Right atrium auricular region (tissue), 2 donors: ENCODE measurements around the gene PRRC2A. TPM values are rescaled to one million over a fixed set of nuclear protein-coding genes. Genes with fewer than 3 reads are reported as not detected.

ENCODE experiments used
- DNase-seq: peaks from one replicate; pipeline ENCODE4 v3.0.0-alpha.2; 2019; ENCODE audit warnings: low spot score
- H3K27ac ChIP-seq, 2 donors: fragments of 200-600 bp; sonication (generic); 1 replicate in 1 of 2; 2 replicates in 1 of 2; pipeline ENCODE4 v1.5.1; 2016 to 2019
- H3K27me3 ChIP-seq, 2 donors: fragments of 200-600 bp; sonication (generic); one replicate each; pipeline versions ENCODE4 v1.5.1 to v1.6.0; 2017 to 2019
- H3K36me3 ChIP-seq: fragments of 200-600 bp; sonication (generic); one replicate; pipeline ENCODE4 v1.5.1; 2016
- H3K4me1 ChIP-seq, 2 donors: fragments of 200-600 bp; sonication (generic); one replicate each; pipeline versions ENCODE4 v1.5.1 to v1.6.0; 2017 to 2019
- H3K4me3 ChIP-seq, 2 donors: fragments of 200-600 bp; sonication (generic); 1 replicate in 1 of 2; 2 replicates in 1 of 2; pipeline ENCODE4 v1.5.1; 2017 to 2019; ENCODE audit warnings: mild to moderate bottlenecking in 1 of 2, moderate library complexity in 1 of 2
- H3K9me3 ChIP-seq, 2 donors: fragments of 200-600 bp; sonication (generic); one replicate each; pipeline ENCODE4 v1.5.1; 2019
- CTCF ChIP-seq, 2 donors: fragments of 200-600 bp; sonication (generic); IDR thresholded peaks; one replicate each; pipeline ENCODE4 v1.5.1; 2019; ENCODE audit warnings: antibody characterized with exemption in 2 of 2
- microRNA-seq, 2 donors: library from miRNA; unstranded; fragments of <30 nt; microRNA quantifications; one replicate each; pipeline ENCODE4, GENCODE V29; 2016 to 2017; ENCODE audit warnings: borderline number of aligned reads in 2 of 2, borderline replicate concordance in 1 of 2
- total RNA-seq, 2 donors: library from RNA; depleted of rRNA; stranded (reverse); fragments of >200 nt; gene quantifications; one replicate each; pipeline ENCODE4 v1.1.0, GENCODE V29; 2016

Gene PRRC2A
- total RNA-seq, 2 donors from 2014 or later = 61.0 to 96.7 TPM

DNA sequence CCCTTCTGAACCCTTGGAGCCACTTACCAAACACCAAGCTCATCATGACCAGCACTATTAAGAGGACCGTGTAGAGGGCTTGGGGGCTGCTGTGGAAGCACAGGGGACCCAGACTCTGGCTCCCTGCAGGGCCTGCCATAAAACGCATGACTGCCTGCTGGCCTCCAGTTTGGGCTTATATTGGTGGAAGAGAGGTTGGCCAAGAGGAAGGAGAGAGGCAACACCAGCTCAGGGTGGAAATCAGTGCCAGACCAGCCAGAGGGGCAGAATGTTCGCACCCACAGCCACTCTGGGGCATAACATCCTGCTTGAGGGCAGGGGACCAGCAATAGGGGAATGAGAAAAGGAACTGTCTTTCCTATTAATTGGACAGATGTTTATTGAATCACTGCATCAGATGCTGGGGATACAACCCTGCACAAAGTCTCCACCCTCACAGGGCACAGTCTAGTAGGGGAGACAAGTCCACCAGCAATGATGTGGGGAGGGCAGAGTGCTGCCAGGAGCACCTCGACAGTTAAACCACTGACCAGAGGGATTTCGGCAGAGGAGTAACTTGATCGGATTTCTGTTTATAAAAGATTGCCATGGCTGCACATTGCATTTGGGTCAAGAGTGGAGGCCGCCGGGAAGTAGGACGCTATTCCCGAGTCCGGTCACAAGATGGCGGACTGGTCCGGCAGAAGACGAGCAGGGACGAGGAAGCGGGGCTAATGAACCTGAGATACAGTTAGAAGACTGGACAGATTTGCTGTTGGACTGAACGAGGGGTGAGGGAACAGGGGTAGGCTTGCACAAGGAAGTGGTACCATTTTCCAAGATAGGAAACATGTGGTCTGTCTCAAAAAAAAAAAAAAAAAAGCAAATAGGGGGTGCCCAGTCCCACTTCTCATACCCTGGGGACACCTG is 60.0 kb downstream of the PRRC2A start, which contains the start of gene LY6G5C:
Gene LY6G5C, minus strand, starts transcription at position 842 of the 909 bp plus-strand sequence. Its CDS starts 694 bp downstream, at position 148.
- peak; percentile 93 for DNase-seq
- Histone ChIP-seq H3K27ac (peak within 1 kb of the TSS; percentile 60 to 72), H3K4me3 (peak within 1 kb of the TSS; percentile 43 to 53)

GRCh38 chr6:31681135-31681671 is 60.7 kb downstream of the PRRC2A start:
- H3K27ac ChIP-seq = peak overlapping the region; percentile 60 to 72
- H3K4me1 ChIP-seq = peaks cover 0 to 16% of the 10 kb centered on the region in 2 donors
- H3K27me3 ChIP-seq = no peaks in the 10 kb centered on the region
- peak in 1 of 2 donors; percentile 28 for TF ChIP-seq CTCF (IDR thresholded peaks at IDR 0.05)
- no peaks in the 10 kb centered on the region for H3K9me3 ChIP-seq
- peak overlapping the region; percentile 43 to 53 for H3K4me3 ChIP-seq
- no peak for DNase-seq
- H3K36me3 ChIP-seq = peaks cover 3% of the 10 kb centered on the region

More for the DNA sequence above, 60.0 kb downstream of the PRRC2A start, which contains the start of gene LY6G5C:
- peak; percentile 43 to 79 for TF ChIP-seq CTCF (IDR thresholded peaks at IDR 0.05)
- Histone ChIP-seq H3K9me3 (no peaks in the 10 kb centered on the region), H3K36me3 (no peaks in the 10 kb centered on the region), H3K4me1 (peaks cover 0 to 16% of the 10 kb centered on the region in 2 donors), H3K27me3 (no peaks in the 10 kb centered on the region)

DNA sequence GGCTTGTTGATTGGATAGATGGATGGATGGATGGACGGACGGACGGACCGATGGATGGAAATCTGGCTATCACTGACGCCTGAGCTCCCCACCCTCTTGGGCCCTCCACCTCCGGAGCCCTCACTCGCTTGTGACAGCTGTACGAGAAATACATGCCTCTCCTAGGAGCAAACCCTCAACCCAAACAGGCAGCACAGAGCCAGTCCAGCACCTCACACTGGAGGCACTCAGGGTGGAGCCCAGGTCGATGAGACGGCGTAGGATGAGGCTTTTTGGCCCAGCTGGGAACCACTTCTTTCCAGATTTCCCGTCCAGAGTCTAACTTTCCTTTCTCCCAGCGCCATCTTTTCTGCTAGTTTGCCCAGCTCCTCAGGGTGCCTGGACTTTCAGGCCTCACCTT is 63.1 kb downstream of the PRRC2A start:
- no peak overlapping the region for H3K4me3 ChIP-seq
- H3K36me3 ChIP-seq = peaks cover 24% of the 10 kb centered on the region
- peaks cover 0 to 16% of the 10 kb centered on the region in 2 donors for H3K4me1 ChIP-seq
- no peaks in the 10 kb centered on the region for H3K9me3 ChIP-seq
- DNase-seq = no peak
- no peak overlapping the region for H3K27ac ChIP-seq
- no peak for TF ChIP-seq CTCF (IDR thresholded peaks at IDR 0.05)
- no peaks in the 10 kb centered on the region for H3K27me3 ChIP-seq

GRCh38 chr6:31686483-31686882 is 66.0 kb downstream of the PRRC2A start:
- Histone ChIP-seq H3K4me1 (peaks cover 0 to 4% of the 10 kb centered on the region in 2 donors), H3K27me3 (no peaks in the 10 kb centered on the region), H3K4me3 (no peak overlapping the region), H3K27ac (no peak overlapping the region), H3K36me3 (peaks cover 53% of the 10 kb centered on the region), H3K9me3 (no peaks in the 10 kb centered on the region)
- no peak for TF ChIP-seq CTCF (IDR thresholded peaks at IDR 0.05)
- DNase-seq = no peak

GRCh38 chr6:31687321-31687720 is 66.8 kb downstream of the PRRC2A start:
- Histone ChIP-seq H3K36me3 (peaks cover 62% of the 10 kb centered on the region), H3K4me1 (no peaks in the 10 kb centered on the region), H3K27ac (no peak overlapping the region), H3K4me3 (no peak overlapping the region), H3K27me3 (no peaks in the 10 kb centered on the region), H3K9me3 (no peaks in the 10 kb centered on the region)
- TF ChIP-seq CTCF (IDR thresholded peaks at IDR 0.05) = no peak
- DNase-seq = no peak

Small RNA genes lying within 50 kb of the gene (microRNA-seq; reads per million reads assigned to microRNA genes)
- 0 to 1.4 reads per million in 2 donors for gene MIR6832

Other genes starting within 250 kb of the PRRC2A start
- 10 to 100 TPM; 11.1 to 15.1 TPM for gene MICA, start 217.1 kb upstream of the PRRC2A start, total RNA-seq
- gene MICB, start 122.6 kb upstream of the PRRC2A start, total RNA-seq = 1 to 10 TPM; 1.6 to 3.1 TPM
- gene MCCD1, start 91.8 kb upstream of the PRRC2A start, total RNA-seq = not detected
- gene DDX39B, start 78.7 kb upstream of the PRRC2A start, total RNA-seq = 100 to 1,000 TPM; 119 to 143 TPM
- gene ATP6V1G2, start 74.1 kb upstream of the PRRC2A start, total RNA-seq = 1 to 10 TPM; 1.2 to 6.0 TPM
- gene NFKBIL1, start 73.1 kb upstream of the PRRC2A start, total RNA-seq = 10 to 100 TPM; 12.9 to 18.4 TPM
- gene LTA, start 48.4 kb upstream of the PRRC2A start, total RNA-seq = not detected
- under 1 TPM in 1 of 2 donors, not detected in 1; 0.51 TPM for gene TNF, start 45.1 kb upstream of the PRRC2A start, total RNA-seq
- not detected for gene LTB, start 38.3 kb upstream of the PRRC2A start, total RNA-seq
- gene LST1, start 34.4 kb upstream of the PRRC2A start, total RNA-seq = 1 to 10 TPM; 2.8 to 8.5 TPM
- not detected for gene NCR3, start 27.7 kb upstream of the PRRC2A start, total RNA-seq
- 10 to 100 TPM in 1 of 2 donors, 1 to 10 TPM in 1; 8.3 to 27.3 TPM for gene AIF1, start 5.5 kb upstream of the PRRC2A start, total RNA-seq
- gene BAG6, start 31.9 kb downstream of the PRRC2A start, total RNA-seq = 100 to 1,000 TPM; 209 to 306 TPM
- 1 to 10 TPM; 1.0 to 1.2 TPM for gene APOM, start 35.2 kb downstream of the PRRC2A start, total RNA-seq
- 10 to 100 TPM; 17.8 to 19.2 TPM for gene C6orf47, start 40.1 kb downstream of the PRRC2A start, total RNA-seq
- 10 to 100 TPM; 14.7 to 20.0 TPM for gene GPANK1, start 44.3 kb downstream of the PRRC2A start, total RNA-seq
- 100 to 1,000 TPM; 242 to 243 TPM for gene CSNK2B, start 45.4 kb downstream of the PRRC2A start, total RNA-seq
- gene LY6G5B, start 49.3 kb downstream of the PRRC2A start, total RNA-seq = 1 to 10 TPM in 1 of 2 donors, under 1 TPM in 1; 0.67 to 1.8 TPM
- 1 to 10 TPM; 1.2 to 4.9 TPM for gene LY6G5C, start 60.4 kb downstream of the PRRC2A start, total RNA-seq
- 10 to 100 TPM; 22.7 to 29.4 TPM for gene ABHD16A, start 82.6 kb downstream of the PRRC2A start, total RNA-seq
- gene LY6G6F, start 86.2 kb downstream of the PRRC2A start, total RNA-seq = not detected
- gene LY6G6D, start 94.6 kb downstream of the PRRC2A start, total RNA-seq = not detected
- 1 to 10 TPM in 1 of 2 donors, not detected in 1; 1.3 TPM for gene LY6G6C, start 101.0 kb downstream of the PRRC2A start, total RNA-seq
- under 1 TPM in 1 of 2 donors, not detected in 1; 0.55 TPM for gene MPIG6B, start 102.7 kb downstream of the PRRC2A start, total RNA-seq
- gene DDAH2, start 108.6 kb downstream of the PRRC2A start, total RNA-seq = 10 to 100 TPM; 53.5 to 93.3 TPM
- 100 to 1,000 TPM in 1 of 2 donors, 10 to 100 TPM in 1; 90.9 to 194 TPM for gene CLIC1, start 115.8 kb downstream of the PRRC2A start, total RNA-seq
- under 1 TPM; 0.37 to 0.98 TPM for gene MSH5, start 119.3 kb downstream of the PRRC2A start, total RNA-seq
- not detected for gene SAPCD1, start 141.9 kb downstream of the PRRC2A start, total RNA-seq
- gene VWA7, start 156.6 kb downstream of the PRRC2A start, total RNA-seq = 1 to 10 TPM; 4.1 to 7.5 TPM
- 10 to 100 TPM; 15.3 to 24.6 TPM for gene VARS1, start 175.0 kb downstream of the PRRC2A start, total RNA-seq
- 10 to 100 TPM; 28.8 to 32.0 TPM for gene LSM2, start 186.3 kb downstream of the PRRC2A start, total RNA-seq
- 1 to 10 TPM; 1.1 to 1.6 TPM for gene HSPA1L, start 194.6 kb downstream of the PRRC2A start, total RNA-seq
- gene HSPA1A, start 194.8 kb downstream of the PRRC2A start, total RNA-seq = 100 to 1,000 TPM; 315 to 334 TPM
- 100 to 1,000 TPM; 131 to 232 TPM for gene HSPA1B, start 207.0 kb downstream of the PRRC2A start, total RNA-seq
- 10 to 100 TPM; 28.0 to 37.7 TPM for gene NEU1, start 242.1 kb downstream of the PRRC2A start, total RNA-seq